ENCODE measurements around the gene MIB2.
"Not testable (repeated sequence)": the region's sequence is repeated elsewhere in the genome, so short reads cannot be mapped to it uniquely, and the experiment has no call there.

MIB2 gene

DNA sequence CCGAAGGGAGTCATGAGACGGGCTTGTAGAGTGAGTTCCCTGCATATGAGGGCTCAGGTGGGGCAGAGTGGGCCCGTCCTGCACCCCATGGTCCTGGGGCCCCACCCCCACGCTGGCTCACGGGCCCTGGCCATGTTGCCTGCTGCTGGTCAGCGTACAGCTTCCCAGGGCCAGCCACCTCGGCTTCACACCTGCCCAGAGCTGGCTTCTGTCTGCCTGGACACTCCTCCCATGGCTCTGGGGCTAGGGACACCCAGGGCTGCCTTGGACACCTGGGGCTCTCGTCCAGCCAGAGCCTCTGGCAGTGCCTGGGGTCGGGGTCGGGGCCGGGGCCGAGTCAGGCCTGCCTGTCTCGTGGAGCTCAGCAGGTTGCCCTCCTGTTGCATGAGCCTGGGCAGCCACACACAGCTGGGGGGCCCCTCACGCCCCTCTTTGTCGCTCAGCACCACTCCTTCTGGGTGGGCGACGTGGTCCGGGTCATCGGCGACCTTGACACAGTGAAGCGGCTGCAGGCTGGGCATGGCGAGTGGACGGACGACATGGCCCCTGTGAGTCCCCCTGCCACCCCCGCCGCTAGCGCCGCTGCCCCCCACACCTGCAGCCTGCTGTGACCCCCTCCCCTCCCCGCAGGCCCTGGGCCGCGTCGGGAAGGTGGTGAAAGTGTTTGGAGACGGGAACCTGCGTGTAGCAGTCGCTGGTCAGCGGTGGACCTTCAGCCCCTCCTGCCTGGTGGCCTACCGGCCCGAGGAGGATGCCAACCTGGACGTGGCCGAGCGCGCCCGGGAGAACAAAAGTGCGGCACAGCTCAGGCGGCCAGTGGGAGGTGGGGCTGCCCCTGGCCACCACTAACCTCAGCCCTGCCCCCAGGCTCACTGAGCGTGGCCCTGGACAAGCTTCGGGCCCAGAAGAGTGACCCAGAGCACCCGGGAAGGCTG lies 11.2 kb downstream of the MIB2 start:
- no peak for DNase-seq (ENCODE audit: low read depth, low spot score)

DNA sequence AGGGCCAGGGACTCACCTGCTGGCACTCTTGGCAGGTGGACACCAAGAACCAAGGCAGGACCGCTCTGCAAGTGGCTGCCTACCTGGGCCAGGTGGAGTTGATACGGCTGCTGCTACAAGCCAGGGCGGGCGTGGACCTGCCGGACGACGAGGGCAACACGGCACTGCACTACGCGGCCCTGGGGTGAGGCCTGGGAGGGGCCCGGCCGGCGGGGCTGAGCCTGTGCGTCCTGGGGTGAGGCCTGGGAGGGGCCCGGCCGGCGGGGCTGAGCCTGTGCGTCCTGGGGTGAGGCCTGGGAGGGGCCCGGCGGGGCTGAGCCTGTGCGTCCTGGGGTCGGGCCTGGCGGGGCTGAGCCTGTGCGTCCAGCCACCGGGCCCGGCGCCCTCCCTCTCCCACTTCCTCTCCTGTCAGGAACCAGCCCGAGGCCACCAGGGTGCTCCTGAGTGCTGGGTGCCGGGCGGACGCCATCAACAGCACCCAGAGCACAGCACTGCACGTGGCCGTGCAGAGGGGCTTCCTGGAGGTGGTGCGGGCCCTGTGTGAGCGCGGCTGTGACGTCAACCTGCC lies 12.0 kb downstream of the MIB2 start:
- DNase-seq (ENCODE audit: low read depth, low spot score), result no peak

DNA sequence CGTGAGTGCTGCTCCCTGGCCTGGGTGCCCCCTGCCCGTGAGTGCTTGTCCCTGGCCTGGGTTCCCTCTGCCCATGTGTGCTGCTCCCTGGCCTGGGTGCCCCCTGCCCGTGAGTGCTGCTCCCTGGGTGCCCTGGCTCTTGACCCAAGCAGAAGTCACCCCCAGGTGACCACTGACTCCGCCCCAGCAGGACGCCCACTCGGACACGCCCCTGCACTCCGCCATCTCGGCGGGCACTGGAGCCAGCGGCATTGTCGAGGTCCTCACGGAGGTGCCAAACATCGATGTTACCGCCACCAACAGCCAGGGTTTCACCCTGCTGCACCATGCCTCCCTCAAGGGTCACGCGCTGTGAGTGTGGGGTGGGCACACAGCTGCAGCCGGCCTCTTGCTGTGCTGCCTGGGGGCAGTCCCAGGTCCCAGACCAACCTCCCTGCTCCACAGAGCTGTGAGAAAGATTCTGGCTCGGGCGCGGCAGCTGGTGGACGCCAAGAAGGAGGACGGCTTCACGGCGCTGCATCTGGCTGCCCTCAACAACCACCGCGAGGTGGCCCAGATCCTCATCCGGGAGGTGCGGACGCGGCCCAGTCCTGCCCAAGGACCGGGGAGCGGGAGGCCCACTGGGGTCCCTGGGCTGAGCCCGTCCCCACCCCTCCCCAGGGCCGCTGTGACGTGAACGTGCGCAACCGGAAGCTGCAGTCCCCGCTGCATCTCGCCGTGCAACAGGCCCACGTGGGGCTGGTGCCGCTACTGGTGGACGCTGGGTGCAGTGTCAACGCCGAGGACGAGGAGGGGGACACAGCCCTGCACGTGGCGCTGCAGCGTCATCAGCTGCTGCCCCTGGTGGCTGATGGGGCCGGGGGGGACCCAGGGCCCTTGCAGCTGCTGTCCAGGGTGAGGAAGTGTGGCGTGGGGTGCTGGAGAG lies 12.8 kb downstream of the MIB2 start:
- no peak for DNase-seq (ENCODE audit: low read depth, low spot score)

DNA sequence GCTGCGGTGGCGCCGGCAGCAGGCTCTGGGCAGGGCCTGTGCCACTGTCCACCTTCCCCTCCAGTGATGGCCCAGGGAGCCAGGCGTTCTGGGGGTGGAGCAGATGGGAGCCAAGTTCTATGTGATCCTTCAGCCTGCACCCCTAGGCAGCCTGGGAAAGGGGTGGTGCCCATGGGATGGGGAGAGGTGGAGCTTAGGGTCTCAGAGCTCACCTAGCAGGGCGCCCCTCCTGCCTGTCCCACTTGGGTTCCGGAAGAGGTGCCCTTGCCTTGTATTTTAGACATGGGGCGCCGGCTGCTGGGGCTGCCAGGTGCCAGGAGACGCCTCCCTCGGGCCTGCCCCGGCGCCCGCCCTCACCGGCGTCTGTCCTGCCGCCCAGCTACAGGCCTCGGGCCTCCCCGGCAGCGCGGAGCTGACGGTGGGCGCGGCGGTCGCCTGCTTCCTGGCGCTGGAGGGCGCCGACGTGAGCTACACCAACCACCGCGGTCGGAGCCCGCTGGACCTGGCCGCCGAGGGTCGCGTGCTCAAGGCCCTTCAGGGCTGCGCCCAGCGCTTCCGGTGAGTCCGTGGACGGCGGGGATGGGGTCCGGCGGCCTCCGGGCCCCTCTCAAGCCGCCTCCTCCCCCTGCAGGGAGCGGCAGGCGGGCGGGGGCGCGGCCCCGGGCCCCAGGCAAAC lies 13.6 kb downstream of the MIB2 start:
- no peak for DNase-seq (ENCODE audit: low read depth, low spot score)

DNA sequence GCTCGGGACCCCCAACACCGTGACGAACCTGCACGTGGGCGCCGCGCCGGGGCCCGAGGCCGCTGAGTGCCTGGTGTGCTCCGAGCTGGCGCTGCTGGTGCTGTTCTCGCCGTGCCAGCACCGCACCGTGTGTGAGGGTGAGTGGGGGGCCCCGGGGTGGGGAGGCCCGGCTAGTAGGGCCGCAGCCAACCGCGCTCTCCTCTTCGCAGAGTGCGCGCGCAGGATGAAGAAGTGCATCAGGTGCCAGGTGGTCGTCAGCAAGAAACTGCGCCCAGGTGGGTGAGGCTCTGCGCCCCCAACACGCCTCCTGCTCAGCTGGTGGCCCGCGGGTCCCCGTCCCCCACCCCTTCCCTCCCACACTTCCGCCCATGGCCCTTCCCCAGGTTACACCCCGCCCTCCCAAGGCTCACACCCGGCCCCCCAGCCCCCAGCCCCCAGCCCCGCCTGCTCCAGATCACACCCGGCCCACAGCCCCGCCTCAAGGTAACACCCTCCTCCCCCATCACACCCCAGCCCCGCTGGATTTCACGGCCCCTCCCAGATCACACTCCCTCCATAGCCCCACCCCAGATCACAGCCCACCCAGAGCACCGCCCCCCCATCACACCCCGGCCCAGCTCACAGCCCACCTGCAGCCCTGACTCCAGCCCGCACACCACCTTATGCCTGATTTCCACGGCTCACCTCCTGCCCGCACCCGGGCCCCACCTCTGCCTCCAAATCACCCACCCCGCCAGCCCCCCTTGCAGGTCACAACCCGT lies 14.3 kb downstream of the MIB2 start:
- DNase-seq (ENCODE audit: low read depth, low spot score), result peak; percentile 44

DNA sequence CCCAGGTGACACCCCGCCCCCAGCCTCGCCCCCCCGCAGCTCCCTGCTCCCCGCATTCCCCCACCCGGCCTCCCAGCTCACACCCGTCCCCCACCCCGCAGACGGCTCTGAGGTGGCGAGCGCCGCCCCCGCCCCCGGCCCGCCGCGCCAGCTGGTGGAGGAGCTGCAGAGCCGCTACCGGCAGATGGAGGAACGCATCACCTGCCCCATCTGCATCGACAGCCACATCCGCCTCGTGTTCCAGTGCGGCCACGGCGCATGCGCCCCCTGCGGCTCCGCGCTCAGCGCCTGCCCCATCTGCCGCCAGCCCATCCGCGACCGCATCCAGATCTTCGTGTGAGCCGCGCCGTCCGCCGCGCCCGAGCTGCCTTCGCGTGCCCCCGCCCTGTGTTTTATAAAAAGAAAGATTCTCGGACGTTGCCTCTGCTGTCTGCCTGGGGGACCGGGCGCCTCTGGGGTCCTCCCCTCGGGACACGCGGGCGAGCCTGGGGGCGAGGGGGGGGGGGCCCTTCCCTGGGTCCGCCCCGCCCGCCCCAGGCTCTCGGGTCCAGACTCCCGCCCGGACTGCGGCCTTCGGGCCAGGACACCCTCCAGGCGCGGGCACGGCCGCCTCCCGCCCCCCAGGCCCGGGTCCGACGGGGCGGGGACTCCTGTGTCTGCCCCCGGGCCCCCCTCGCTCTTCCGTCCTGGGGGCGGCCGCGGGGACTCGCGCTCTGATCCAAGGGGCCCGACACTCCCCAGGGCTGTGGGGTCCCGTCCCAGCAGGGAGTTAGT lies 15.1 kb downstream of the MIB2 start:
- DNase-seq (ENCODE audit: low read depth, low spot score), result peak; percentile 82

DNA sequence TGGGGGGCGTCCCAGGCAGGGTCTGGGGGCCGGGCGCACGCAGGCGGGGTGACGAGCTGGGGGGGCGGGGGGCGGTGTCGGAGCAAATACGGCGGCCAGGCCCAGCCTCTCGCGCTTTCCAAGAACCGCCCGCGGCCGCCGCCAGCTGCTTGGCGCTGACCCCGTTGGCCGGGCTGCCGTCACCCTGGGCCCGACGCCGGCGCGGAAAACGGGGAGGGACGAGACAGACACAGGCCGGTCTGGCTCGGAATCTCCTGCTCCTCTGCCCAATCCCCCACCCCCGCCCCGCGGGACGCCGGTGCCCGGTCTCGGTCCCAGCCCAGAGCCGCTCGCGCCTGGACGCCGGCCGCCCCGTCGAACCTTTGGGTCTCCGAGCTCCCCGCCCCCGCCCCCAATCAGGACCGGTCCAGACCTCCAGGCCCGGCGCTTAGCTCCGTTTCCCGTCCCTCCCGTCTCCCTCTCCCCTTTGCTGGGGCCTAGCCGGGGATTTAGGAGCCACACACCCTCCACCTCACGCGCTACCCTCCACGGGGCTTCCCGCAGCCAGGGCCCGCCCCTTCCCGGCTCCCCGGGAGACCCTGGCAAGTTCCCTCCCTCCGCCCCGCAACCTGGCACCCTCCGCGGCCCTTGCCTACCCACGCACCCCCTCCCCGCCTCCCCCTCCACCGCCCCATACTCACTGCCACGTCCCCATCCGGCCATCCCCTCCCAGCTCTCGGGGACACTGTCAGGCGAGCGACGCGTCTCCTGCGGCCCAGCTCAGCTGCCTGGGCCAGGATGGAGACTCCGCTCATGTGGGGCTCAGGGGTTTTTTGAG lies 15.9 kb downstream of the MIB2 start:
- no peak for DNase-seq (ENCODE audit: low read depth, low spot score)

DNA sequence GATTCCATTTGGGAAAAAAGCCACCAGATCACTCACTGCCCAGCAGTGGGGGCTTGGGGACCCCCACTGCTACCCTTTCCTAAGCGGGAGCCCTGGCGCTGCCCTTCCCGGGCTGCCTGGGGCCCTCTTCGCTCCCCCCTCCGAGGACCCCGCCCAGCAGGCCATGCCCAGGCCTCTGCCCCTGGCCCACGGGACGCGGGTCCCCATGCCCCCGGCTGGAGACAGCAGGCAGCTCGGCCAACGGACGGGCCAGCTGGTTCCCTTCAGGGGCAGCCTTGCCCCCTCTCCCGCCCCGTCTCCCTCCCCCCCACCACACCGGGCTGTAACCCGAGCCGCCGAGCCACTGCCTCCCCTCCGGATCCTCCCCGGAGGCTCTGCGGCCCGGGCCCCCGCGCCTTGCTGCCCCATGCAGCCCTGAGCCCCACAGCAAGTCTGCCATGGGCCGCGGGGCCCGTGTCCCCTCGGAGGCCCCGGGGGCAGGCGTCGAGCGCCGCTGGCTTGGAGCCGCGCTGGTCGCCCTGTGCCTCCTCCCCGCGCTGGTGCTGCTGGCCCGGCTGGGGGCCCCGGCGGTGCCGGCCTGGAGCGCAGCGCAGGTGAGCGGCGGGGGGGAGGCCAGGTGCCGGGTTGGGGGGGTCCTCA lies 16.6 kb downstream of the MIB2 start, which contains the start of gene MMP23B:
TSS of gene MMP23B (plus strand) at position 392 of the 639 bp plus-strand sequence. CDS start at position 438, 46 bp downstream.
- DNase-seq (ENCODE audit: low read depth, low spot score), result no peak

DNA sequence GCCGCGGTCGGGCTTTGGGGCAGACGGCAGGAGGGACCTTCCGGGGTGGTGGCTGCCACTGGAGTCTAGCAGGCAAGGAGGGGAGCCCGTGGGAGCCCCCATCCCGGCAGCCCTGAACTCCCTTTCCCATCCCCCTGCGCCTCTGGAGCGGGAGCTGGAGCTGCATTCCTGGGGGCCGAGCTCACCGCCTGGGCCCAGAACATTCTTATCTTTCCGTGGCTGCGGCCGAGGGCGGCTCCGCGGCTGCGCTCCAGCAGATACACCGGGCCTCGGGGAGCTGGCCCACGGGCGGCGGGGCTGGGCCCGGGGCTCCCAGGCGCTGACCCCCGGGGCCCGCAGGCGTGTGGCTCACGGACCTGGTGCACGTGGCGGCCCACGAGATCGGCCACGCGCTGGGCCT lies 18.1 kb downstream of the MIB2 start:
- not testable (repeated sequence) for DNase-seq (ENCODE audit: low read depth, low spot score)

DNA sequence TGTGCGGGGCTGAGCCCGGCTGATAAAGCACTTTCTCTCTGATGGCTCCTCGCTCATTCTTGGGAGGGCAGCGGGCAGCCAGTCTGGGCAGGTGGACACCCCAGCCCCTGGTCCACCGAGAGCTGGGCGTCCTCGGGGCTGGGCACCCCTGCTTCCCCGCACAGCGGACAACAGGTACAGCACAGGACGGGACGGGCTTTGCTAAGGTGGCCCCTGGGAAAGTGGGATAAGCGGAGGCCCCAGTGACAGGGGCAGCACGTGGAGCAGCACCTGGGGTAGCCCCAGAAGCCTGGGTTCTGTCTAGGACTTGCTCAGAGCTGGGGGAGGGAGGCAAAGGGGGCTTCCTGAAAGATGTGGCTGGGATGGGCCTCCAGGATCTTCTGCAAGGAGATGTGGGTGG lies 19.3 kb downstream of the MIB2 start:
- DNase-seq (ENCODE audit: low read depth, low spot score), result not testable (repeated sequence)

DNA sequence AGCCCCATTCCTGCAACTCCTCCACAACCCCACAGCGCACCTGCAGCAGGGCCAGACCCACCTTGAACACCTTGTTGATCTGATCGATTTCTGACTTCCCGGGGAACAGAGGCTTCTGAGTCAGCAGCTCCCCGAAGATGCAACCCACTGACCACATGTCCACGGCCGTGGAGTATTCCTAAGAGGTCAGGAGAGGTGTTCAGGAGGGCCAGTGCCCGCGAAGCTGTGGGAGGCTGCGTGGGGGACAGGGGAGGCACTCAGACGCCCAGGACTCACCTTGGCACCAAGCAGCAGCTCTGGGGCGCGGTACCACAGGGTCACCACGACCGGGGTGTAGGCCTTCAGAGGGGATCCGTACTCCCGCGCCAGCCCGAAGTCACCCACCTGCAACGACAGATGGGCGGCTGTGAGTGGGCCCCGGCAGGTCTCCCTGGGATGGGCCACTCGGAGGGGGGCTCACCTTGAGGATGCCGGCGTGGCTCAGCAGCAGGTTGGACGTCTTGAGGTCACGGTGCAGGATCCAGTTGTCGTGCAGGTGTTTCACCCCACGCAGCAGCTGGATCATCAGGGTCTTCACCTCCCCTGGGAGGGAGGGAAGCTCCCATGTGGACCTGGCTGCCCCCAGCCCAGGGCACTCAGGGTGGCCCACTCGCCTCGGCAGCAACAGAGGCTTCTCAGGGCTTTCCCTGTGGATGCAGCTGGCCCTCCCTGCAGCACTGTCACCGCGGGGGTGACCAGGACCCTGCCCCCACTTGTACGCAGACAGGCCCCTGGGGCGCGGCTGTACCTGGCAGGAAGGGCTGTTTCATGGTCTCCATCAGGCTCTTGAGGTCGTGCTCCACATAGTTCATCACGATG lies 21.6 kb downstream of the MIB2 start:
- DNase-seq (ENCODE audit: low read depth, low spot score), result not testable (repeated sequence)

DNA sequence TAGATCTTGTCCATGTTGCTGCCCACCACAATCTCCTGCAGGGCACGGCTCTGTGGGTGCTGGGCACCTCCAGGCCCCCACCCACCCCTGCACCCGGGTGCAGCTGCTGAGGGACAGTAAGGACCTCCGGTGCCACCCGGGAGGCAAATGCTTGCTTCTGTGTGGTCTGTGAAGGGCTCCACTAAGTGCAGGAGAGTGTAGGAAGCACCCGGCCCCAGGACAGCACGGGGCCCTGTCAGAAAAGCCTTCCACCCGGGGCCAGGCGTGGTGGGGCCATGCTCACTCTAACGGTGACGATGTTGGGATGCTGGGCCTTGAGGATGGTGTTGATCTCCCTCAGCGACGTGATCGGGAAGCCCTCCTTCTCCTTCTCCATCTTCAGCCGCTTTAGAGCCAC lies 22.2 kb downstream of the MIB2 start:
- not testable (repeated sequence) for DNase-seq (ENCODE audit: low read depth, low spot score)

DNA sequence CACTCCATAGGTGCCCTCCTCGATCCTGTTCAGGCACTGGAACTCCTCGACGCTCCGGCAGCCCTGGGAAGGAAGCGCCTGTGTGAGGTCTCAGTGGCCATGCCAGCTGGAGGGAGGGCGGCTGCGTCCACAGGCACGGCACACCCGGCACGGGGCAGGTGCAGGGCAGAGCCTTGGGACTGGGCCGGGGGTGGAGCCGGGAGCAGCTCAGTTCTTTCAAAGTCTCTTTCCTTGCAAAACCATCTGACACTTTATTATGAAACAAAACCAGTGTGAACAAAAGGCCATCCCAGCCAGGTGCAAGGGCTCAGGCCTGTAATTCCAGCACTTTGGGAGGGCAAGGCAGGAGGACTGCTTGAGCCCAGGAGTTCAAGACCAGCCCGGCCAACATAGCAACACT lies 23.2 kb downstream of the MIB2 start:
- not testable (repeated sequence) for DNase-seq (ENCODE audit: low read depth, low spot score)

DNA sequence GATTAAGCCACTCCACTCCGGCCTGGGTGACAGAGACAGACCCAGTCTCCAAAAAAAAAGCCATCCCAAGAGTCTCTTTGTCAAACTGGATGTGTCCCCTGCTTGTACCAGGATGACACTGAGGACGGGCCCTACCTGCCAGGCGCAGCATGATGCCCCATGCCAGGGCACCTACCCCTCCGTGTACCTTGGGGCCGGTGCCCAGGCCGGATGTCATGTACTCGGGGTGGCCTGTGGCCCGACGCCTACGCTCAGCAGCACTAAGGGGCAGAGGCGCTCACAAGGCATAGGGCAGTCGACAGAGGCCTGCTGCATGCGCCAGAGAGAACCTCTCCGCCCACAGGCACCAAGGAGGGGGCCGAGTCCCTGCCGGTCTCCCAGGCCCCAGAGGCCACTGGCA lies 24.1 kb downstream of the MIB2 start:
- not testable (repeated sequence) for DNase-seq (ENCODE audit: low read depth, low spot score)

DNA sequence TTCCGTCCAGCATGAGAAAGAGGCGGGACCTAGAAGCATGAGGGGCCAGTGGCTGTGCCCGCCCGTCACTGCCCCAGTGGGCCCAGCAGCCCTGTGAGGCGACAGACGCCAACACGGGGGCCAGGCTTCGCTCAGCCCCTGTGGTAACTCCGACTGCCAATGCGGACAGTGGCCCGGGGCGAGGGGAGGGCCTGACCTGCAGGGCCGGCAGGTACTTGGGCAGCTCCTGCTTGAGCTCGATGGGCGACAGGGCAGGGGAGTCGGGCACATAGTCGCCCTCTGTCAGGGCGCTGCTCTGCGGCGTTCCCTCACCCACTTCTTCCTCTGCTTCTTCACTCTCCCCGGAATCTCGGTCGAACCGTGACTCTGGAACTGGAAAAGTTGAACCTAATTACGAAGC lies 24.8 kb downstream of the MIB2 start:
- not testable (repeated sequence) for DNase-seq (ENCODE audit: low read depth, low spot score)

DNA sequence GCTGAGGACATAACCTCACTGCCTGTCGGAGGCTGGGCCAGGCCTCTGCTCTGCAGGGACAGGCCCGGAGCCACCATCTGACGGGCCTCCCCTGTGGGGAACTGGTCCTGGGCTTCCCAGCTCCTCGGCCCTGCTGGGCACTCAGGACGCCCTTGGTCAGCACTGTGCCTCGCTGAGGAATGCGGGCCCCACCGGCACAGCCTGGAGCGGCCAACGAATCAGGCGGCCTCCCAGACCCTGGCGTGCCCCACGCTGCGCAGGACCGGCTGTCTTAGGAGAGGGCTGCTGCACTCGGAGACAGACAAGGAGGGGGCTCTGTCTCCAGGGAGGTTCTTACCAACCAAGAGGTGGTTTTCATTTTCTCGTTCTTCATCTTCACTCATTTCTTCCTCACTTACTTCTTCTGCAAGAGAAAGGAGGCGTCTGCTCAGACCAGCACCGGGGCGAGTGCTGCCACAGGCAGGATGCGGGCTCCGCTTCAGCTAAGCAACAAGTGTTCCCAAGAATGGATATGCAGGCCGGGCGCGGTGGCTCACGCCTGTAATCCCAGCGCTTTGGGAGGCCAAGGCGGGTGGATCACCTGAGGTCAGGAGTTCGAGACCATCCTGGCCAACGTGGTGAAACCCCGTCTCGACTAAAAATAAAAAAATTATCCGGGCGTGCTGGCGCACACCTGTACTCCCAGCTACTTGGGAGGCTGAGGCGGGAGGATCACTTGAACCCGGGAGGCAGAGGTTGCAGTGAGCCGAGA lies 25.6 kb downstream of the MIB2 start:
- not testable (repeated sequence) for DNase-seq (ENCODE audit: low read depth, low spot score)

DNA sequence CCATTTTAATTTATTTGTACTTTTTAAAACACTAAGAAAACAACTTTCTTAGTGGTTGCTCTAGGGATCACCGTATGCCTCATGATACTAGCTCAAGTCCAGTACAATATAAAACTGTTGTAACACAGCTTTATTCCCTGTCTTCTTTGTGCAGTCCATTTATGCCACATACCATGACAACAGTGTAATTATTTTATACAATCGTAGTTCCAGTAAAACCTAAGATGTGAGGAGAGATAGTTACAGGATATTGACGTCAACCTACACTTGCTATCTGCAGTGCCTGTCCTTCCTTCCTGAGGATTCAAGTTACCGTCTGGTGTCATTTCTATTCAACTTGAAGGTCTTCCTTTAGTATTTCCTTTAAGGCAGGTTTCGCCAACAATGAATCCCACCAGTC lies 31.0 kb downstream of the MIB2 start:
- DNase-seq (ENCODE audit: low read depth, low spot score), result not testable (repeated sequence)

Data from activated CD4-positive, CD25-positive, alpha-beta regulatory T cell treated with anti-CD3 and anti-CD28 coated beads, Interleukin-2, amount 50 U/mL, for 16 hours (primary cell).